HEK293T (cell line): ENCODE results near the gene SLC38A1.

Source experiments
- CTCF ChIA-PET: fragments of 350-600 bp; formaldehyde crosslinking; extraction: SDS; loops from one replicate; lab custom pipeline; 2021; ENCODE audit warnings: antibody characterized with exemption, inconsistent platforms; lab: Yijun Ruan, JAX
- POLR2A ChIA-PET: fragments of 350-600 bp; formaldehyde crosslinking; extraction: SDS; loops from one replicate; lab custom pipeline; 2020; ENCODE audit warnings: antibody characterized with exemption, inconsistent platforms; lab: Yijun Ruan, JAX
- DNase-seq: peaks from one replicate; pipeline ENCODE4 v3.0.0; 2012; ENCODE audit warnings: mixed read lengths; ENCODE audit errors: extremely low spot score
- ARNT ChIP-seq: fragments of 450-650 bp; IDR thresholded peaks from 2 replicates; pipeline ENCODE4 v1.6.1; 2017; ENCODE audit warnings: mild to moderate bottlenecking
- BHLHE40 ChIP-seq: fragments of 450-650 bp; IDR thresholded peaks from 2 replicates; pipeline ENCODE4 v1.6.1; 2016; ENCODE audit warnings: mild to moderate bottlenecking, moderate library complexity, borderline replicate concordance
- CTBP1 ChIP-seq: fragments of 450-650 bp; IDR thresholded peaks from 2 replicates; pipeline ENCODE4 v1.6.1; 2016; ENCODE audit warnings: borderline replicate concordance
- ELF4 ChIP-seq: fragments of 450-650 bp; IDR thresholded peaks from 2 replicates; pipeline ENCODE4 v1.6.1; 2017; ENCODE audit warnings: antibody characterized with exemption
- FOXA1 ChIP-seq: fragments of 450-650 bp; IDR thresholded peaks from 2 replicates; pipeline ENCODE4 v1.6.1; 2016; ENCODE audit warnings: mild to moderate bottlenecking
- FOXK2 ChIP-seq: fragments of 450-650 bp; IDR thresholded peaks from 2 replicates; pipeline ENCODE4 v1.6.1; 2016; ENCODE audit warnings: mild to moderate bottlenecking
- FOXM1 ChIP-seq: fragments of 450-650 bp; IDR thresholded peaks from 2 replicates; pipeline ENCODE4 v1.6.1; 2017; ENCODE audit warnings: mild to moderate bottlenecking, borderline replicate concordance
- HDGF ChIP-seq: fragments of 450-650 bp; IDR thresholded peaks from 2 replicates; pipeline ENCODE4 v1.6.1; 2017; ENCODE audit warnings: antibody characterized with exemption, borderline replicate concordance
- L3MBTL2 ChIP-seq: fragments of 450-650 bp; conservative IDR thresholded peaks from 2 replicates; pipeline ENCODE4 v1.6.1; 2016; ENCODE audit warnings: mild to moderate bottlenecking
- LEF1 ChIP-seq: fragments of 450-650 bp; IDR thresholded peaks from 2 replicates; pipeline ENCODE4 v1.6.1; 2017; ENCODE audit warnings: mild to moderate bottlenecking, borderline replicate concordance
- NFRKB ChIP-seq: fragments of 450-650 bp; IDR thresholded peaks from 2 replicates; pipeline ENCODE4 v1.6.1; 2016; ENCODE audit warnings: mild to moderate bottlenecking, moderate library complexity
- PKNOX1 ChIP-seq: fragments of 450-650 bp; IDR thresholded peaks from 2 replicates; pipeline ENCODE4 v1.6.1; 2016
- SP1 ChIP-seq: fragments of 450-650 bp; IDR thresholded peaks from 2 replicates; pipeline ENCODE4 v1.6.1; 2017
- SUZ12 ChIP-seq: fragments of 450-650 bp; IDR thresholded peaks from 2 replicates; pipeline ENCODE4 v1.6.1; 2016; ENCODE audit warnings: mild to moderate bottlenecking
- TARDBP ChIP-seq: fragments of 450-650 bp; IDR thresholded peaks from 2 replicates; pipeline ENCODE4 v1.6.1; 2016
- ZNF384 ChIP-seq: fragments of 450-650 bp; IDR thresholded peaks from 2 replicates; pipeline ENCODE4 v1.6.1; 2016

SLC38A1 gene

GRCh38 chr12:46230983-46231382 is 37.9 kb downstream of the SLC38A1 start:
- DNase-seq: no peak
- TF ChIP-seq HDGF (no peak), ZNF384 (no peak), SUZ12 (no peak), FOXK2 (no peak), PKNOX1 (no peak), SP1 (no peak), TARDBP (no peak), ELF4 (no peak), NFRKB (no peak), CTBP1 (no peak), L3MBTL2 (no peak), LEF1 (no peak), ARNT (no peak), FOXM1 (no peak), FOXA1 (no peak), BHLHE40 (no peak)
- ChIA-PET CTCF (no interaction called here), POLR2A (no interaction called here)

- CTCF ChIA-PET: no interaction called here
- TF ChIP-seq FOXM1: no peak
- no peak for TF ChIP-seq SP1
- no peak for TF ChIP-seq ZNF384
- TF ChIP-seq LEF1: no peak
- no peak for TF ChIP-seq FOXK2
- no peak for TF ChIP-seq CTBP1
- no peak for TF ChIP-seq SUZ12
- TF ChIP-seq TARDBP: no peak
- no peak for TF ChIP-seq ELF4
- TF ChIP-seq BHLHE40: no peak
- TF ChIP-seq HDGF: no peak
- no peak for TF ChIP-seq FOXA1
- TF ChIP-seq ARNT: no peak
- no peak for TF ChIP-seq PKNOX1
- no peak for TF ChIP-seq NFRKB
- no peak for TF ChIP-seq L3MBTL2
- no peak for DNase-seq
- POLR2A ChIA-PET: no interaction called here
Measured at GRCh38 chr12:46230306-46230705, 38.5 kb downstream of the SLC38A1 start.

GRCh38 chr12:46227616-46228015 is 41.2 kb downstream of the SLC38A1 start:
- ChIA-PET CTCF (no interaction called here), POLR2A (no interaction called here)
- DNase-seq: no peak
- TF ChIP-seq TARDBP: no peak
- TF ChIP-seq SUZ12: no peak
- no peak for TF ChIP-seq FOXK2
- TF ChIP-seq L3MBTL2: no peak
- no peak for TF ChIP-seq ARNT
- no peak for TF ChIP-seq HDGF
- TF ChIP-seq SP1: no peak
- TF ChIP-seq FOXM1: no peak
- no peak for TF ChIP-seq NFRKB
- TF ChIP-seq ELF4: no peak
- TF ChIP-seq CTBP1: no peak

- POLR2A ChIA-PET: no interaction called here
- CTCF ChIA-PET: no interaction called here
- DNase-seq: no peak
- TF ChIP-seq CTBP1: no peak
- TF ChIP-seq LEF1: no peak
- TF ChIP-seq TARDBP: no peak
- no peak for TF ChIP-seq BHLHE40
- no peak for TF ChIP-seq FOXA1
- TF ChIP-seq HDGF: no peak
- no peak for TF ChIP-seq L3MBTL2
- TF ChIP-seq ARNT: no peak
- no peak for TF ChIP-seq ZNF384
- TF ChIP-seq FOXK2: no peak
- TF ChIP-seq SP1: no peak
- TF ChIP-seq NFRKB: no peak
- TF ChIP-seq ELF4: no peak
Measured at GRCh38 chr12:46224386-46224785, 44.5 kb downstream of the SLC38A1 start.

GRCh38 chr12:46223047-46223446 is 45.8 kb downstream of the SLC38A1 start:
- DNase-seq: no peak
- TF ChIP-seq LEF1 (no peak), SP1 (no peak), NFRKB (no peak), FOXA1 (no peak), BHLHE40 (no peak), ARNT (no peak), FOXK2 (no peak), ZNF384 (no peak), ELF4 (no peak), FOXM1 (no peak), TARDBP (no peak), HDGF (no peak), CTBP1 (no peak), SUZ12 (no peak)
- ChIA-PET CTCF (no interaction called here), POLR2A (no interaction called here)

- TF ChIP-seq L3MBTL2 (no peak), SP1 (no peak), TARDBP (no peak), FOXA1 (no peak)
- DNase-seq: no peak
- POLR2A ChIA-PET: no interaction called here
- CTCF ChIA-PET: no interaction called here
Measured at GRCh38 chr12:46222636-46223035, 46.2 kb downstream of the SLC38A1 start.
